Suprapubic skin (tissue), 4 donors: ENCODE measurements around the gene LAMP1. TPM values are rescaled to one million over a fixed set of nuclear protein-coding genes. Genes with fewer than 3 reads are reported as not detected.

ENCODE experiments used
- DNase-seq, 2 donors: peaks; one replicate each; pipeline ENCODE4 v3.0.0-alpha.2; 2019; ENCODE audit warnings: low spot score in 2 of 2
- H3K27ac ChIP-seq: fragments of 200-600 bp; sonication (generic); one replicate; pipeline ENCODE4 v1.5.1; 2019
- H3K27me3 ChIP-seq: fragments of 200-600 bp; sonication (generic); one replicate; pipeline ENCODE4 v1.5.1; 2019
- H3K36me3 ChIP-seq: fragments of 200-600 bp; sonication (generic); one replicate; pipeline ENCODE4 v1.5.1; 2019
- H3K4me1 ChIP-seq: fragments of 200-600 bp; sonication (generic); one replicate; pipeline ENCODE4 v1.5.1; 2019
- H3K4me3 ChIP-seq: fragments of 200-600 bp; sonication (generic); one replicate; pipeline ENCODE4 v1.5.1; 2019; ENCODE audit warnings: mild to moderate bottlenecking
- H3K9me3 ChIP-seq: fragments of 200-600 bp; sonication (generic); one replicate; pipeline ENCODE4 v1.5.1; 2019
- EP300 ChIP-seq: sonication (generic); formaldehyde crosslinking; IDR thresholded peaks from one replicate; pipeline ENCODE4 v1.6.1; 2017; ENCODE audit warnings: antibody characterized with exemption
- POLR2A ChIP-seq, 2 donors: fragments of 450-650 bp; IDR thresholded peaks; one replicate each; pipeline ENCODE4 v1.6.1; 2017; ENCODE audit warnings: antibody characterized with exemption in 2 of 2, mild to moderate bottlenecking in 2 of 2, moderate library complexity in 2 of 2
- POLR2AphosphoS5 ChIP-seq, 3 donors: sonication (generic); formaldehyde crosslinking; IDR thresholded peaks; one replicate each; pipeline ENCODE4 v1.6.1; 2017; ENCODE audit warnings: antibody characterized with exemption in 3 of 3
- WGBS: methylation state at CpG from one replicate; pipeline ENCODE4 v1.1.5; 2018; 5-methylcytosine and 5-hydroxymethylcytosine counted together
- total RNA-seq, 4 donors: library from RNA; depleted of rRNA; stranded (reverse); fragments of >200 nt; gene quantifications; one replicate each; pipeline ENCODE4 v1.1.0, GENCODE V29; 2016
- TF ChIP-seq, protein P1 (sequence below), 2 donors: fragments of 200-600 bp in 1 of 2; fragments of 450-650 bp in 1 of 2; sonication (generic) in 1 of 2; IDR thresholded peaks; one replicate each; pipeline ENCODE4 v1.5.1; 2016 to 2019; ENCODE audit warnings: antibody characterized with exemption in 2 of 2, mild to moderate bottlenecking in 1 of 2, moderate library complexity in 1 of 2

LAMP1 gene
- total RNA-seq, 4 donors from 2014 or later = 131 to 255 (median 222) TPM

DNA sequence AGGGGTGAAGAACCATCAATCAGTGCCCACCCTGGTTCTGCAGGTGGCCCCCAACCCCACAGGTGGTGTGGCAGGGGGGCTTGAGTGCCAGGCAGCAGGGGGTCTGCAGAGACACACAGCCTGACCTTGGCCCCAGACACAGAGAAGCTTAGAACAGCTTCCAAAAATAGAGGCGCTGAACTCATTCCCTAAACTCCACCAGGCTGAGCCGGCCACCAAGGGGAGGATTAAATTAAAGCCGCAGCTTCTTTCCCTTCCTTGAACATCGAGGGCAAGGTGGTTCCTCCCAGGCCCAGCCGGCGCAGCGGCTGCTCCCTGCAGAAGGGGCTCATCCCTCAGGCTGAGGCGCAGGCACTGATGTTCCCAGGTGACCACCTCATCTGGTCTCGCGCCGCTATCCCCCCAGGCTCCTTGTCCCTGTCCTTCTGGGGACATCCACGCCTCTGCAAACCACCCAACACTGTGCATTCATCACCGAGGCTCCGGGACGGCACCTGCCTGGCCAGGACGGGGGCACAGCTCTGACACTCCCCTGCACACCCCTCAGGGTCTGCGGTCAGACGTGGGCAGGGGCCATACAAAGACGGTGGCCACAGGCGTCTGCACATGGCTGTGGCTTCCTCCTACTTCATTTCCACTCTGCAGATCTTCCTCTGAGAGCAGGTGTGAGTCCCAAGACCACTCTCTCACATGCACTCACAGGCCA, 30.9 kb downstream of the LAMP1 start:
- peaks cover 6% of the 10 kb centered on the region for H3K4me1 ChIP-seq
- TF ChIP-seq POLR2A (IDR thresholded peaks at IDR 0.05) (no peak), EP300 (no peak), POLR2AphosphoS5 (IDR thresholded peaks at IDR 0.05) (no peak)
- TF ChIP-seq, protein P1, sequence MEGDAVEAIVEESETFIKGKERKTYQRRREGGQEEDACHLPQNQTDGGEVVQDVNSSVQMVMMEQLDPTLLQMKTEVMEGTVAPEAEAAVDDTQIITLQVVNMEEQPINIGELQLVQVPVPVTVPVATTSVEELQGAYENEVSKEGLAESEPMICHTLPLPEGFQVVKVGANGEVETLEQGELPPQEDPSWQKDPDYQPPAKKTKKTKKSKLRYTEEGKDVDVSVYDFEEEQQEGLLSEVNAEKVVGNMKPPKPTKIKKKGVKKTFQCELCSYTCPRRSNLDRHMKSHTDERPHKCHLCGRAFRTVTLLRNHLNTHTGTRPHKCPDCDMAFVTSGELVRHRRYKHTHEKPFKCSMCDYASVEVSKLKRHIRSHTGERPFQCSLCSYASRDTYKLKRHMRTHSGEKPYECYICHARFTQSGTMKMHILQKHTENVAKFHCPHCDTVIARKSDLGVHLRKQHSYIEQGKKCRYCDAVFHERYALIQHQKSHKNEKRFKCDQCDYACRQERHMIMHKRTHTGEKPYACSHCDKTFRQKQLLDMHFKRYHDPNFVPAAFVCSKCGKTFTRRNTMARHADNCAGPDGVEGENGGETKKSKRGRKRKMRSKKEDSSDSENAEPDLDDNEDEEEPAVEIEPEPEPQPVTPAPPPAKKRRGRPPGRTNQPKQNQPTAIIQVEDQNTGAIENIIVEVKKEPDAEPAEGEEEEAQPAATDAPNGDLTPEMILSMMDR (IDR thresholded peaks at IDR 0.05) = no peak
- H3K36me3 ChIP-seq = peaks cover 27% of the 10 kb centered on the region
- no peak for DNase-seq
- H3K4me3 ChIP-seq = no peak overlapping the region
- H3K27me3 ChIP-seq = no peaks in the 10 kb centered on the region
- no peak overlapping the region for H3K27ac ChIP-seq
- 79% methylated on average over 14 of the region's 20 CpGs for WGBS
- no peaks in the 10 kb centered on the region for H3K9me3 ChIP-seq

DNA sequence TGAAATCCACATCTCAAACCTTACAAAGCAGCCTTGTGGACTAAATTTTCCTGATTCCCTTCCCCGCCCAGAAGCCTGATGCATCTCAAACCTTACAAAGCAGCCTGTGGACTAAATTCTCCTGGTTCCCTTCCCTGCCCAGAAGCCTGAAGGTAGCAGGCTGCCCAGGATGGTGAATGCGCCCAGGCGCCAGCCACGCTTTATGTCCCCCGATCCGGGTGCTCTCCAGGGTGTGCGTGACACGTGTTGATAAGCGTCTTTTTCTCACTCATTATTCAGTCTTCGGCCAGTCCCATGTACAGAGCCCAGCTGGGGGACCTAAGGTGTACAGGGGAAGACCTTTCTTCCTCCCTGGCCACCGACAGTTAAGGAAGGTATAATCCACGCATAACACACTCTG, 31.8 kb downstream of the LAMP1 start:
- Histone ChIP-seq H3K36me3 (peaks cover 18% of the 10 kb centered on the region), H3K4me3 (no peak overlapping the region), H3K27me3 (no peaks in the 10 kb centered on the region), H3K27ac (no peak overlapping the region), H3K9me3 (no peaks in the 10 kb centered on the region), H3K4me1 (peaks cover 6% of the 10 kb centered on the region)
- no peak for DNase-seq
- 88% methylated on average over 12 of the region's 12 CpGs for WGBS
- TF ChIP-seq EP300 (no peak), POLR2A (IDR thresholded peaks at IDR 0.05) (no peak), POLR2AphosphoS5 (IDR thresholded peaks at IDR 0.05) (no peak)
- TF ChIP-seq, protein P1 (IDR thresholded peaks at IDR 0.05) = no peak

DNA sequence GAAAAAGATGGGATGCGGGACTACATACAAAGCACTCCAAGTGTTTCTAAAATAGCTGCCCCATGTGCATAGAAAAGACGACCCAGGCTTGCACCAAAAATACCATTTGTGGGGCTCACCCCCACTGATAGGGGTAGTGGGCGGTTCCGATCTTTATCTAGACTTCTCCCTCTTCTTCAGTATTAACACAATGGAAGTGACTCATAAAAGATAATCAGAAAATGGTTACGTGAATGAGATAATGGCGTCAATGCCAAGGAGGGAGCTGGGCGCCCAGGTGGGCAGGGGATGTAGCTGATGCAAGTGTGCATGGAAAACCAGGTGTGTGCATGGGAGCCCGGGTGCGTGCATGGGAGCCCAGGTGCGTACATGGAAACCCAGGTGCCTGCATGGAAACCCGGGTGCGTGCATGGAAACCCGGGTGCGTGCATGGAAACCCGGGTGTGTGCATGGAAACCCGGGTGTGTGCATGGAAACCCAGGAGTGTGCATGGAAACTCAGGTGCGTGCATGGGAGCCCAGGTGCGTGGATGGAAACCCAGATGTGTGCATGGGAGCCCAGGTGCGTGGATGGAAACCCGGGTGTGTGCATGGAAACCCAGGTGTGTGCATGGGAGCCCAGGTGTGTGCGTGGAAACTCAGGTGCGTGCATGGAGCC, 32.7 kb downstream of the LAMP1 start:
- Histone ChIP-seq H3K27ac (no peak overlapping the region), H3K9me3 (no peaks in the 10 kb centered on the region), H3K36me3 (peaks cover 8% of the 10 kb centered on the region), H3K4me3 (no peak overlapping the region), H3K27me3 (no peaks in the 10 kb centered on the region), H3K4me1 (peaks cover 6% of the 10 kb centered on the region)
- TF ChIP-seq EP300 = no peak
- TF ChIP-seq, protein P1 (IDR thresholded peaks at IDR 0.05) = no peak
- TF ChIP-seq POLR2AphosphoS5 (IDR thresholded peaks at IDR 0.05) = no peak
- TF ChIP-seq POLR2A (IDR thresholded peaks at IDR 0.05) = no peak
- no peak for DNase-seq
- WGBS = 83% methylated on average over 22 of the region's 22 CpGs

DNA sequence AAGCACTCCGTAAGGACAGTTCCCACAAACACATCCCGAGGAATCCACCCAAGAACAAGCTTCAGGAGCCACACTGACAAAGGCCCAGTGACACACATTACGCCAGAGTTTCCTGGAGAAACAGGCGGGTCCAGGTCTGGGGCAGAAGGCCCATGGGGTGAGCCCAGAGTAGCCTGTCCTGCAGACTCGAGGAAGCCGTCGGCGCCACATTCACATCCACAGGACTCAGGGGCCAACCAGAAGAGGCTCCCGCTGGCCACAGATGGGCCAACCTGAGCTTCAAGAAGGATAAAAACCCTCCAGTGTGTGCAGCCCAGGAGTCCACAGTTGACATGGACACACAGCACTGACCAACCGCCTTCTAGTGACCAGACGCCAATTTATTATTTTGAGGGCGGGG, 35.6 kb downstream of the LAMP1 start:
- no peaks in the 10 kb centered on the region for H3K9me3 ChIP-seq

DNA sequence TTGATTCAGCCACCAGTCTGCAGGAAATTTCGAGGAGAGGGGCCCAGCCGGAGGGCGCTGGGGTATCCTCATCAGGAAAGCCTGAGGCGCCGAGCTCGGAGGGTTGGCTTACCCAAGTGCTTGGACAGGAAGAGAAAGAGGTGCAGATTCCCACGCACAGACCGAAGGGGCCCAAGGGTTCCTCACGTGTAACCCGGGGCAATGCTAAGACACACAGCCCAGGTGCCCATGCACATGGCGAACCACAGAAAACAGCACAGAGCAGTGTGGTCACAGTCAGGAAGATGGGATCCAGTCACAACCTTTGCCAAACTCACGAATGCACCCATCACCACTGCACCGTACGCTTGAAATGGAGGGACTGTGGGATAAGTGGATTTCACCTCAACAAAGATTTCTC, 36.0 kb downstream of the LAMP1 start:
- H3K4me3 ChIP-seq = no peak overlapping the region
- TF ChIP-seq POLR2AphosphoS5 (IDR thresholded peaks at IDR 0.05) (no peak), POLR2A (IDR thresholded peaks at IDR 0.05) (no peak), EP300 (no peak)
- TF ChIP-seq, protein P1 (IDR thresholded peaks at IDR 0.05) = no peak
- H3K36me3 ChIP-seq = peaks cover 4% of the 10 kb centered on the region
- H3K9me3 ChIP-seq = no peaks in the 10 kb centered on the region
- no peak overlapping the region for H3K27ac ChIP-seq
- peaks cover 6% of the 10 kb centered on the region for H3K4me1 ChIP-seq
- WGBS = 89% methylated on average over 14 of the region's 14 CpGs
- no peaks in the 10 kb centered on the region for H3K27me3 ChIP-seq
- DNase-seq = no peak

More for the DNA sequence above, 35.6 kb downstream of the LAMP1 start:
- H3K4me3 ChIP-seq = no peak overlapping the region
- no peak overlapping the region for H3K27ac ChIP-seq
- TF ChIP-seq, protein P1 (IDR thresholded peaks at IDR 0.05) = no peak
- TF ChIP-seq POLR2AphosphoS5 (IDR thresholded peaks at IDR 0.05) (no peak), POLR2A (IDR thresholded peaks at IDR 0.05) (no peak), EP300 (no peak)
- H3K27me3 ChIP-seq = no peaks in the 10 kb centered on the region
- DNase-seq = no peak
- H3K4me1 ChIP-seq = peaks cover 6% of the 10 kb centered on the region
- H3K36me3 ChIP-seq = no peaks in the 10 kb centered on the region
- WGBS = 98% methylated on average over 6 of the region's 12 CpGs
